ENCODE results near the gene CACNG4. TPM values are rescaled to one million over a fixed set of nuclear protein-coding genes. Genes with fewer than 3 reads are reported as not detected.
"Not testable (repeated sequence)": the region's sequence is repeated elsewhere in the genome, so short reads cannot be mapped to it uniquely, and the experiment has no call there.

CACNG4 gene
- total RNA-seq, 1 experiment from 2014 or later = 2.4 TPM

GRCh38 chr17:67018471-67019434 is 54.2 kb downstream of the CACNG4 start:
- no peak for DNase-seq (ENCODE audit: low spot score)

GRCh38 chr17:67019809-67020208 is 55.3 kb downstream of the CACNG4 start:
- DNase-seq (ENCODE audit: low spot score) = no peak

- DNase-seq (ENCODE audit: low spot score) = no peak
These were observed 55.8 kb downstream of the CACNG4 start for GRCh38 chr17:67020293-67020766.

- DNase-seq (ENCODE audit: low spot score) = no peak
These were observed 56.7 kb downstream of the CACNG4 start for GRCh38 chr17:67021196-67021595.

GRCh38 chr17:67021743-67022450 is 57.4 kb downstream of the CACNG4 start:
- no peak for DNase-seq (ENCODE audit: low spot score)

GRCh38 chr17:67022451-67022810 is 57.9 kb downstream of the CACNG4 start:
- no peak for DNase-seq (ENCODE audit: low spot score)

GRCh38 chr17:67024736-67025135 is 60.2 kb downstream of the CACNG4 start:
- no peak for DNase-seq (ENCODE audit: low spot score)

GRCh38 chr17:67025216-67025792 is 60.8 kb downstream of the CACNG4 start:
- no peak for DNase-seq (ENCODE audit: low spot score)

GRCh38 chr17:67026341-67026740 is 61.8 kb downstream of the CACNG4 start:
- DNase-seq (ENCODE audit: low spot score) = no peak

- peak; percentile 30 for DNase-seq (ENCODE audit: low spot score)
These were observed 62.6 kb downstream of the CACNG4 start for GRCh38 chr17:67027031-67027628.

GRCh38 chr17:67030641-67031040 is 66.1 kb downstream of the CACNG4 start:
- DNase-seq (ENCODE audit: low spot score) = no peak

- no peak for DNase-seq (ENCODE audit: low spot score)
These were observed 67.9 kb downstream of the CACNG4 start for GRCh38 chr17:67032382-67032781.

- no peak for DNase-seq (ENCODE audit: low spot score)
These were observed 68.5 kb downstream of the CACNG4 start for GRCh38 chr17:67032985-67033384.

- DNase-seq (ENCODE audit: low spot score) = no peak
These were observed 69.1 kb downstream of the CACNG4 start for GRCh38 chr17:67033613-67034012.

- no peak for DNase-seq (ENCODE audit: low spot score)
These were observed 70.9 kb downstream of the CACNG4 start for GRCh38 chr17:67035131-67036083.

- DNase-seq (ENCODE audit: low spot score) = no peak
These were observed 74.4 kb downstream of the CACNG4 start for GRCh38 chr17:67038861-67039365.

GRCh38 chr17:67040652-67041051 is 76.1 kb downstream of the CACNG4 start:
- DNase-seq (ENCODE audit: low spot score) = no peak

- not testable (repeated sequence) for DNase-seq (ENCODE audit: low spot score)
These were observed 76.6 kb downstream of the CACNG4 start for GRCh38 chr17:67041119-67041518.

GRCh38 chr17:67041531-67041930 is 77.0 kb downstream of the CACNG4 start:
- DNase-seq (ENCODE audit: low spot score) = no peak

Data from H4 (cell line).